ENCODE data around the gene ESR2.
A peak's percentile ranks its signal among the peaks of the same experiment; 100 is the strongest.

ESR2 gene

GRCh38 chr14:64178814-64179213 lies 115.4 kb downstream of the ESR2 start:
- DNase-seq (ENCODE audit: insufficient read length, low spot score) (no peak), FAIRE-seq (no peak)
- no peak for TF ChIP-seq PAX5 (IDR thresholded peaks at IDR 0.05; ENCODE audit: insufficient read depth, low read length, severe bottlenecking)
- no peak for TF ChIP-seq POU2F2 (IDR thresholded peaks at IDR 0.05; ENCODE audit: low read depth, low read length)
- TF ChIP-seq POLR2A (IDR thresholded peaks at IDR 0.05; ENCODE audit: low read depth, low read length) = no peak

DNA sequence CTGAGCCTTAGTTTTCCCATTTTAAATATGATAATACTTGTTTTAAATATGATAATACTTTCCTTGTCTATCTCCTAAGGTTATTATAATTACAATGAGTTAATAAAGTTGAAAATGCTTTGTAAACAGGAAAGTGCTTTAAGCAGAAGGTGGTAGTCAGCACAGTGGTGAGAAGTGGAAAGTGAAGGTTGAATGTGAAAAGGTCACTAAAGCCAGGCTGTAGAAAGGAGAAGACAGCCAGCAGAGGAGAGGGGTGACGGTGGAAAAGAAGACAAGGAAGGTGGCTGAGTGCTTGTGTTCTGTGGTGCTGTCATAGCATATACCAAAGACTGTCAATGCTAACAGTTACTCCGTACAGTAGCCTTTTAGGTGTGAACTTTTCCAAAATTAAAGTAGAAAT lies 117.8 kb downstream of the ESR2 start:
- DNase-seq (ENCODE audit: insufficient read length, low spot score) = no peak
- no peak for TF ChIP-seq POU2F2 (IDR thresholded peaks at IDR 0.05; ENCODE audit: low read depth, low read length)
- TF ChIP-seq TAF1 (IDR thresholded peaks at IDR 0.05; ENCODE audit: low read depth, low read length) = no peak
- TF ChIP-seq PAX5 (IDR thresholded peaks at IDR 0.05; ENCODE audit: insufficient read depth, low read length, severe bottlenecking) = no peak
- TF ChIP-seq SPI1 (IDR thresholded peaks at IDR 0.05; ENCODE audit: low read depth, low read length) = no peak
- no peak for TF ChIP-seq POLR2AphosphoS5 (IDR thresholded peaks at IDR 0.05; ENCODE audit: low read depth, low read length)
- no peak for TF ChIP-seq POLR2A (IDR thresholded peaks at IDR 0.05; ENCODE audit: low read depth, low read length)
- no peak for FAIRE-seq

GRCh38 chr14:64174922-64175782 lies 119.0 kb downstream of the ESR2 start:
- no peak for TF ChIP-seq POU2F2 (IDR thresholded peaks at IDR 0.05; ENCODE audit: low read depth, low read length)
- TF ChIP-seq SPI1 (IDR thresholded peaks at IDR 0.05; ENCODE audit: low read depth, low read length) = no peak
- no peak for TF ChIP-seq TAF1 (IDR thresholded peaks at IDR 0.05; ENCODE audit: low read depth, low read length)
- TF ChIP-seq POLR2AphosphoS5 (IDR thresholded peaks at IDR 0.05; ENCODE audit: low read depth, low read length) = no peak
- TF ChIP-seq PAX5 (IDR thresholded peaks at IDR 0.05; ENCODE audit: insufficient read depth, low read length, severe bottlenecking) = no peak
- no peak for TF ChIP-seq POLR2A (IDR thresholded peaks at IDR 0.05; ENCODE audit: low read depth, low read length)
- DNase-seq (ENCODE audit: insufficient read length, low spot score) (no peak), FAIRE-seq (no peak)

DNA sequence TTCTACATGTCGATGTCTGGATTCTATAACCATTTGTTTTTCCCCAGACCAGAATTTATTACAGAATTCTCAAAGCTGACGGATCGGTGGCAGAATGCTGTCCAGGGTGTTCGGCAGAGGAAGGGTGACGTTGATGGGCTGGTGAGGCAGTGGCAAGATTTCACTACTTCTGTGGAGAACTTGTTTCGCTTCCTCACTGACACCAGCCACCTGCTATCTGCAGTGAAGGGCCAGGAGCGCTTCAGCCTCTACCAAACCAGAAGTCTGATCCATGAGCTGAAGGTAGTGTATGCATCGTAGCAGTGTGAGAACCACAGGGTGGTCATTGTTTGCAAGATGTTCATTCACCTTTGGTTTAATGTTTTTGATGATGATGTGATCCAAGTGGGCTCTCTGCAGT lies 124.0 kb downstream of the ESR2 start:
- DNase-seq (ENCODE audit: insufficient read length, low spot score) (peak; percentile 23), FAIRE-seq (peak; percentile 96)
- TF ChIP-seq PAX5 (IDR thresholded peaks at IDR 0.05; ENCODE audit: insufficient read depth, low read length, severe bottlenecking) (no peak), POLR2A (IDR thresholded peaks at IDR 0.05; ENCODE audit: low read depth, low read length) (no peak), POLR2AphosphoS5 (IDR thresholded peaks at IDR 0.05; ENCODE audit: low read depth, low read length) (no peak), POU2F2 (IDR thresholded peaks at IDR 0.05; ENCODE audit: low read depth, low read length) (no peak), SPI1 (IDR thresholded peaks at IDR 0.05; ENCODE audit: low read depth, low read length) (peak; percentile 94), TAF1 (IDR thresholded peaks at IDR 0.05; ENCODE audit: low read depth, low read length) (no peak)

DNA sequence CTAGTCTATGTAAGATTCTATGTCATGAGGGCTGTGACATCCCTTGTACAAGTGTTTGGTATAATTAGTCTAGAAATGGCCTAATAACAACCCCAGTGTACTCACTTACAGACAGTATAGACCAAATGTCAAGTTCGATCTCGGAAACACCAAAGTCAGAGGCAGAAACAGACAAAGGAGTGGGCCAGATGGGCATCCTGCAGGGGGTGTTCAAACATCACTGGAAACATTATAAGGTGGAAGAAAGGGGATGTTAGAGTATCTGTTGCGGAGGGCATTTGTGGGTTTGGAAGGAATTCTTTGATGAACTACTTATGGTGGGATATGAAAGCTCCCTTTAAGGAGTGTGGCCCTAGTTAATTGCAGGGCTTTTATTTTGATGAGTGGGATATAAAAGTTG lies 134.6 kb downstream of the ESR2 start:
- TF ChIP-seq PAX5 (IDR thresholded peaks at IDR 0.05; ENCODE audit: insufficient read depth, low read length, severe bottlenecking) (no peak), POU2F2 (IDR thresholded peaks at IDR 0.05; ENCODE audit: low read depth, low read length) (no peak), POLR2A (IDR thresholded peaks at IDR 0.05; ENCODE audit: low read depth, low read length) (no peak), TAF1 (IDR thresholded peaks at IDR 0.05; ENCODE audit: low read depth, low read length) (no peak), POLR2AphosphoS5 (IDR thresholded peaks at IDR 0.05; ENCODE audit: low read depth, low read length) (no peak), SPI1 (IDR thresholded peaks at IDR 0.05; ENCODE audit: low read depth, low read length) (no peak)
- no peak for FAIRE-seq
- no peak for DNase-seq (ENCODE audit: insufficient read length, low spot score)

DNA sequence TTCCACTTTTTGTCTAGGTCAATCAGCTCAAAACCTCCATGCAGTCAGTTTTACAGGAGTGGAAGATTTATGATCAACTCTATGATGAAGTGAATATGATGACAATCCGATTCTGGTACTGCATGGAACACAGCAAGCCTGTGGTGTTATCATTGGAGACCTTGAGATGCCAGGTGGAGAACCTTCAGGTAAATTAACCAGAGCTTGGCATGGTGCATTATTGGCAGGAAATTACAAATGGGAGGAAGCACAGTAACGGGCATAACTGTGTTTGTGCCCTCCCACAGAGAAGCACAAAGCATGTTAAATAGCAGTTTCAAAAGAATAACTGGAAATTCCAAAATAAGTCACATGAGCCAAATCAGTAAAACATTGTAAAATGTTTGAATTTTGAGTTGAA lies 135.6 kb downstream of the ESR2 start:
- no peak for DNase-seq (ENCODE audit: insufficient read length, low spot score)
- no peak for TF ChIP-seq POU2F2 (IDR thresholded peaks at IDR 0.05; ENCODE audit: low read depth, low read length)
- no peak for TF ChIP-seq POLR2AphosphoS5 (IDR thresholded peaks at IDR 0.05; ENCODE audit: low read depth, low read length)
- no peak for TF ChIP-seq POLR2A (IDR thresholded peaks at IDR 0.05; ENCODE audit: low read depth, low read length)
- no peak for TF ChIP-seq PAX5 (IDR thresholded peaks at IDR 0.05; ENCODE audit: insufficient read depth, low read length, severe bottlenecking)
- no peak for TF ChIP-seq TAF1 (IDR thresholded peaks at IDR 0.05; ENCODE audit: low read depth, low read length)
- TF ChIP-seq SPI1 (IDR thresholded peaks at IDR 0.05; ENCODE audit: low read depth, low read length) = no peak
- no peak for FAIRE-seq

GRCh38 chr14:64149921-64150320 lies 144.2 kb downstream of the ESR2 start:
- FAIRE-seq (no peak), DNase-seq (ENCODE audit: insufficient read length, low spot score) (no peak)
- no peak for TF ChIP-seq SPI1 (IDR thresholded peaks at IDR 0.05; ENCODE audit: low read depth, low read length)

GRCh38 chr14:64147126-64147790 lies 146.9 kb downstream of the ESR2 start:
- DNase-seq (ENCODE audit: insufficient read length, low spot score) = no peak
- TF ChIP-seq SPI1 (IDR thresholded peaks at IDR 0.05; ENCODE audit: low read depth, low read length) = no peak
- no peak for TF ChIP-seq PAX5 (IDR thresholded peaks at IDR 0.05; ENCODE audit: insufficient read depth, low read length, severe bottlenecking)
- no peak for TF ChIP-seq POU2F2 (IDR thresholded peaks at IDR 0.05; ENCODE audit: low read depth, low read length)
- TF ChIP-seq POLR2AphosphoS5 (IDR thresholded peaks at IDR 0.05; ENCODE audit: low read depth, low read length) = no peak
- no peak for TF ChIP-seq POLR2A (IDR thresholded peaks at IDR 0.05; ENCODE audit: low read depth, low read length)
- TF ChIP-seq TAF1 (IDR thresholded peaks at IDR 0.05; ENCODE audit: low read depth, low read length) = no peak
- FAIRE-seq = no peak

- TF ChIP-seq POLR2AphosphoS5 (IDR thresholded peaks at IDR 0.05; ENCODE audit: low read depth, low read length) = no peak
- TF ChIP-seq SPI1 (IDR thresholded peaks at IDR 0.05; ENCODE audit: low read depth, low read length) = no peak
- TF ChIP-seq POU2F2 (IDR thresholded peaks at IDR 0.05; ENCODE audit: low read depth, low read length) = no peak
- TF ChIP-seq POLR2A (IDR thresholded peaks at IDR 0.05; ENCODE audit: low read depth, low read length) = no peak
- no peak for TF ChIP-seq TAF1 (IDR thresholded peaks at IDR 0.05; ENCODE audit: low read depth, low read length)
- no peak for TF ChIP-seq PAX5 (IDR thresholded peaks at IDR 0.05; ENCODE audit: insufficient read depth, low read length, severe bottlenecking)
- DNase-seq (ENCODE audit: insufficient read length, low spot score) = no peak
- peak; percentile 38 for FAIRE-seq
Measured at GRCh38 chr14:64137657-64138290, 156.4 kb downstream of the ESR2 start.

All from GM12891 (cell line).